C4-2B (cell line): Measurements from ENCODE around the gene A1CF.
"Not testable (repeated sequence)": the region's sequence is repeated elsewhere in the genome, so short reads cannot be mapped to it uniquely, and the experiment has no call there.

Experiments
- H3K27ac ChIP-seq: fragments of 450-650 bp; 2 replicates; pipeline ENCODE4 v1.5.1; 2017
- CTCF ChIP-seq: fragments of 450-650 bp; conservative IDR thresholded peaks from 2 replicates; pipeline ENCODE4 v1.5.1; 2017; ENCODE audit warnings: mild to moderate bottlenecking
- ZFX ChIP-seq: fragments of 450-650 bp; IDR thresholded peaks from 2 replicates; pipeline ENCODE4 v1.6.1; 2017

The A1CF gene

GRCh38 chr10:50885097-50885859 is at the start of gene A1CF:
Gene A1CF, minus strand, starts transcription at chr10:50885627. Its CDS starts 25,687 bp downstream, at chr10:50859940.
- no peak for TF ChIP-seq CTCF
- TF ChIP-seq ZFX: no peak
- H3K27ac ChIP-seq: no peak within 1 kb of the TSS

- no peak overlapping the region for H3K27ac ChIP-seq
- no peak for TF ChIP-seq ZFX
- TF ChIP-seq CTCF: no peak
These were observed 46.6 kb upstream of the A1CF start for GRCh38 chr10:50931948-50932431.

- TF ChIP-seq ZFX (no peak), CTCF (no peak)
These were observed 44.2 kb upstream of the A1CF start for GRCh38 chr10:50929670-50930069.

GRCh38 chr10:50928190-50928552 is 42.7 kb upstream of the A1CF start:
- no peak for TF ChIP-seq CTCF
- no peak for TF ChIP-seq ZFX
- H3K27ac ChIP-seq: no peak overlapping the region

More at GRCh38 chr10:50929670-50930069, 44.2 kb upstream of the A1CF start:
- no peak overlapping the region for H3K27ac ChIP-seq

GRCh38 chr10:50927522-50928189 is 42.2 kb upstream of the A1CF start:
- TF ChIP-seq CTCF: no peak
- no peak for TF ChIP-seq ZFX
- H3K27ac ChIP-seq: no peak overlapping the region

- H3K27ac ChIP-seq: not testable (repeated sequence)
These were observed 38.0 kb upstream of the A1CF start for GRCh38 chr10:50923471-50923870.

GRCh38 chr10:50919010-50919409 is 33.6 kb upstream of the A1CF start:
- TF ChIP-seq CTCF (no peak), ZFX (no peak)
- no peak overlapping the region for H3K27ac ChIP-seq
